Astrocyte (in vitro differentiated cells and primary cell): ENCODE data around the gene BLOC1S4. TPM values are rescaled to one million over a fixed set of nuclear protein-coding genes. Genes with fewer than 3 reads are reported as not detected.

Source experiments
- DNase-seq: peaks from one replicate; pipeline ENCODE4 v3.0.0-alpha.2; 2010; ENCODE audit warnings: low read depth
- FAIRE-seq: peaks from 2 replicates; lab custom pipeline; 2011; peaks lifted over from hg19 to GRCh38; lab: Jason Lieb, UNC
- H2AFZ ChIP-seq: 2 replicates; pipeline ENCODE4 v1.6.0; 2012; ENCODE audit warnings: low read depth, low read length, inconsistent platforms
- H3K27ac ChIP-seq: 2 replicates; pipeline ENCODE4 v1.5.1; 2011; ENCODE audit warnings: low read depth, low read length, inconsistent platforms
- H3K27me3 ChIP-seq: 2 replicates; pipeline ENCODE4 v1.6.0; 2011; ENCODE audit warnings: low read length, inconsistent platforms; ENCODE audit not compliant: insufficient read depth
- H3K36me3 ChIP-seq: 2 replicates; pipeline ENCODE4 v1.5.1; 2011; ENCODE audit warnings: low read length, inconsistent platforms; ENCODE audit not compliant: insufficient read depth
- H3K4me1 ChIP-seq: 2 replicates; pipeline ENCODE4 v1.5.1; 2011; ENCODE audit warnings: low read length, inconsistent platforms; ENCODE audit not compliant: insufficient read depth
- H3K4me2 ChIP-seq: 2 replicates; pipeline ENCODE4 v1.6.0; 2012; ENCODE audit warnings: low read length, inconsistent platforms
- H3K4me3 ChIP-seq: 2 replicates; pipeline ENCODE4 v1.5.1; 2011; ENCODE audit warnings: low read depth, mild to moderate bottlenecking, low read length, inconsistent platforms; ENCODE audit not compliant: insufficient read depth
- H3K79me2 ChIP-seq: 2 replicates; pipeline ENCODE4 v1.6.0; 2012; ENCODE audit warnings: mild to moderate bottlenecking, low read length, inconsistent platforms; ENCODE audit not compliant: insufficient read depth
- H3K9ac ChIP-seq: 2 replicates; pipeline ENCODE4 v1.6.0; 2012; ENCODE audit warnings: mild to moderate bottlenecking, low read length, inconsistent platforms
- H3K9me3 ChIP-seq: 2 replicates; pipeline ENCODE4 v1.5.1; 2012; ENCODE audit warnings: low read depth, mild to moderate bottlenecking, low read length, inconsistent platforms; ENCODE audit not compliant: insufficient read depth
- H4K20me1 ChIP-seq: 2 replicates; pipeline ENCODE4 v1.6.0; 2012; ENCODE audit warnings: low read length, inconsistent platforms; ENCODE audit not compliant: insufficient read depth
- H3K27ac Mint-ChIP-seq: one replicate; pipeline ENCODE4 v1.8.0; 2021; ENCODE audit warnings: mild to moderate bottlenecking, mixed read lengths; ENCODE audit not compliant: unreplicated experiment
- H3K27me3 Mint-ChIP-seq: one replicate; pipeline ENCODE4 v1.8.0; 2021; ENCODE audit warnings: low read depth, mixed read lengths; ENCODE audit not compliant: unreplicated experiment
- H3K36me3 Mint-ChIP-seq: one replicate; pipeline ENCODE4 v1.8.0; 2021; ENCODE audit warnings: low read depth, mixed read lengths; ENCODE audit not compliant: unreplicated experiment
- H3K4me1 Mint-ChIP-seq: one replicate; pipeline ENCODE4 v1.8.0; 2021; ENCODE audit warnings: low read depth, mixed read lengths; ENCODE audit not compliant: unreplicated experiment
- H3K4me3 Mint-ChIP-seq: one replicate; pipeline ENCODE4 v1.8.0; 2021; ENCODE audit warnings: mild to moderate bottlenecking, moderate library complexity, mixed read lengths; ENCODE audit not compliant: unreplicated experiment
- H3K9me3 Mint-ChIP-seq: one replicate; pipeline ENCODE4 v1.8.0; 2021; ENCODE audit warnings: mild to moderate bottlenecking, mixed read lengths; ENCODE audit not compliant: unreplicated experiment
- CTCF ChIP-seq: IDR thresholded peaks from 2 replicates; pipeline ENCODE4 v1.5.1; 2011; ENCODE audit warnings: low read depth, mild to moderate bottlenecking, inconsistent platforms, low read length, moderate library complexity; ENCODE audit not compliant: insufficient read depth
- EZH2 ChIP-seq: IDR thresholded peaks from 2 replicates; pipeline ENCODE4 v1.6.1; 2012; ENCODE audit warnings: mild to moderate bottlenecking, low read length, inconsistent platforms; ENCODE audit not compliant: insufficient read depth
- total RNA-seq: library from RNA; stranded (reverse); gene quantifications from 2 replicates; pipeline ENCODE4 v1.2.1, GENCODE V29; 2021

The BLOC1S4 gene
- total RNA-seq, 1 donor from 2014 or later = 20.9 TPM

DNA sequence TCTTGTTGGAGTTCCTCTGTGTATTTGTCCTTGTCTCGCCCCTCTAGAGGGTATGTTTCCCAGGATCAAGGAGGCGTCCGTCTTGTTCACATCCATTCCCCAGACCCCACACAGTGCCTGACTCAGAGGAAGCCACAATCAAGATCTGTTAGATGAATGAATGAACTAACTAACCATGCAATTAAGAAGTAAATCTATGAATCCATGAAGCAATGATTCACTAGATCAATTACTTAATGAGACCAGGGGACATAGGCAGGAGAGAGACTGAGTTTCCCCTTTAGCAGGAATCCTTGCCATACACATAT, 11.9 kb downstream of the BLOC1S4 start:
- no peak for TF ChIP-seq EZH2
- TF ChIP-seq CTCF = no peak
- DNase-seq (peak; percentile 65), FAIRE-seq (no peak)
- Mint-ChIP-seq H3K27me3 (no peaks in the 10 kb centered on the region), H3K4me3 (no peak overlapping the region), H3K36me3 (no peaks in the 10 kb centered on the region), H3K4me1 (peaks cover 11% of the 10 kb centered on the region), H3K9me3 (no peaks in the 10 kb centered on the region), H3K27ac (peak overlapping the region; percentile 59)
- Histone ChIP-seq H3K4me1 (peaks cover 26% of the 10 kb centered on the region), H4K20me1 (no peaks in the 10 kb centered on the region), H2AFZ (peak overlapping the region; percentile 0), H3K79me2 (no peaks in the 10 kb centered on the region), H3K27ac (no peak overlapping the region), H3K4me3 (no peak overlapping the region), H3K4me2 (no peak overlapping the region), H3K36me3 (no peaks in the 10 kb centered on the region), H3K9ac (no peak overlapping the region), H3K27me3 (no peaks in the 10 kb centered on the region), H3K9me3 (no peaks in the 10 kb centered on the region)

DNA sequence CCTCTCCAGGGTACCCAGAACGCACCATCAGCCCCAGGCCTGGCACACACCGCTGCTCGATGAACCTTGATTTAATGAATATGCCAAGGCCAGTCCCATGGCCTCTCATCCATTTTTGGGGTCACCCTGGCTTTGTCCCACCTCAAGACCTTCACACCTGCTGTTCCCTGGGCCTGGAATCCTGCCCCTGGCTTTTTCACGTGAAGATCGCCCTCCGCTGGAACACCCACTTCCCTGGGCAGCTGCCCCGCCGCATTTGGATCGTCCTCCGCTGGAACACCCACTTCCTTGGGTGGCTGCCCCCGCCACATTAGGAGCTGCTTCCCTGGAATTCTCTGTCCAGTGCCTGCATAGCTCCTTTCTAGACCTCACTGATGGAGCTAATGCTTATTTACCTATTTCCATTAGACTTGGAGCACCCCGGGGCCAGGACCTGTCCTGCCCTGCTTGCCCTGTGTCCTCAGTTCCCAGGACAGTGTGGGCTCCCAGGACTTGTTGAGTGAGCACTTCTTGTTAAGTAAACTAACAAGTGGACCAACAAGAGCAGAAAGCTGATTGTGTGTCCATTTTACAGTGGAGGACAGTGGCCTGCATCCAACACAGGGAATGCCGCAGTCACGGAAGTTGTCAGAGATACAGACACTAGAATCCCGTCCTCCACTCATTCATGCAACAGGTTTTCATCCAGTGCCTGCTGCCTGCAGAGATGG, 12.5 kb downstream of the BLOC1S4 start:
- Histone ChIP-seq H3K4me2 (no peak overlapping the region), H3K4me1 (peaks cover 30% of the 10 kb centered on the region), H3K9ac (no peak overlapping the region), H3K27me3 (no peaks in the 10 kb centered on the region), H4K20me1 (no peaks in the 10 kb centered on the region), H2AFZ (no peak overlapping the region), H3K79me2 (no peaks in the 10 kb centered on the region), H3K36me3 (no peaks in the 10 kb centered on the region), H3K27ac (no peak overlapping the region), H3K4me3 (no peak overlapping the region), H3K9me3 (no peaks in the 10 kb centered on the region)
- DNase-seq = no peak
- H3K9me3 Mint-ChIP-seq = no peaks in the 10 kb centered on the region
- no peaks in the 10 kb centered on the region for H3K27me3 Mint-ChIP-seq
- peak overlapping the region; percentile 31 for H3K4me3 Mint-ChIP-seq
- FAIRE-seq = no peak
- peaks cover 11% of the 10 kb centered on the region for H3K4me1 Mint-ChIP-seq
- H3K36me3 Mint-ChIP-seq = no peaks in the 10 kb centered on the region
- H3K27ac Mint-ChIP-seq = no peak overlapping the region
- TF ChIP-seq CTCF = no peak
- TF ChIP-seq EZH2 = no peak

- Mint-ChIP-seq H3K4me1 (peaks cover 5% of the 10 kb centered on the region), H3K9me3 (peaks cover 2% of the 10 kb centered on the region), H3K27me3 (peaks cover 4% of the 10 kb centered on the region), H3K36me3 (no peaks in the 10 kb centered on the region), H3K4me3 (no peak overlapping the region), H3K27ac (no peak overlapping the region)
- H3K27ac ChIP-seq = no peak overlapping the region
- no peak overlapping the region for H3K4me2 ChIP-seq
- no peaks in the 10 kb centered on the region for H3K79me2 ChIP-seq
- no peaks in the 10 kb centered on the region for H3K27me3 ChIP-seq
- FAIRE-seq = no peak
- H3K4me1 ChIP-seq = peaks cover 19% of the 10 kb centered on the region
- no peaks in the 10 kb centered on the region for H3K36me3 ChIP-seq
- no peak overlapping the region for H3K9ac ChIP-seq
- TF ChIP-seq CTCF (no peak), EZH2 (no peak)
- no peak for DNase-seq
- H3K4me3 ChIP-seq = no peak overlapping the region
- H3K9me3 ChIP-seq = no peaks in the 10 kb centered on the region
- no peaks in the 10 kb centered on the region for H4K20me1 ChIP-seq
- H2AFZ ChIP-seq = no peak overlapping the region
Observed at GRCh38 chr4:6730603-6731317, 14.8 kb downstream of the BLOC1S4 start.
